Left colon (tissue), 2 donors: Measurements from ENCODE around the gene AARSD1. TPM values are rescaled to one million over a fixed set of nuclear protein-coding genes. Genes with fewer than 3 reads are reported as not detected.
"Not testable (repeated sequence)": the region's sequence is repeated elsewhere in the genome, so short reads cannot be mapped to it uniquely, and the experiment has no call there.

Experiments
- ATAC-seq: fragments of 200-7000 bp; cut with Tn5 transposase; one replicate; pipeline ENCODE4 v1.9.1; 2020; ENCODE audit warnings: mild to moderate bottlenecking, moderate library complexity
- DNase-seq, 2 donors: peaks; one replicate each; pipeline ENCODE4 v3.0.0-alpha.2; 2020
- intact Hi-C, 2 donors: fragments of 100-400 bp; cut with DNase I in 1 of 2; cut with micrococcal nuclease in 1 of 2; formaldehyde crosslinking; loops; one replicate each; pipeline versions ENCODE4 v1.11.2 to v1.14.0; 2022; cut with DNase I, micrococcal nuclease
- total RNA-seq, 2 donors: library from RNA; stranded (reverse); fragmentation: NEBNext Ultra II Directional; extraction: Animal tissue kit (Norgen Biotek cat#: 25700); gene quantifications; one replicate each; pipeline ENCODE4 v1.2.1, GENCODE V29; 2021
- donor health status: DM: no; HTN: no; CAD: no.
- donor health status: DM: yes; HTN: yes; CAD: no.

Gene AARSD1
- total RNA-seq, 2 donors from 2014 or later = 17.6 to 24.1 TPM

DNA sequence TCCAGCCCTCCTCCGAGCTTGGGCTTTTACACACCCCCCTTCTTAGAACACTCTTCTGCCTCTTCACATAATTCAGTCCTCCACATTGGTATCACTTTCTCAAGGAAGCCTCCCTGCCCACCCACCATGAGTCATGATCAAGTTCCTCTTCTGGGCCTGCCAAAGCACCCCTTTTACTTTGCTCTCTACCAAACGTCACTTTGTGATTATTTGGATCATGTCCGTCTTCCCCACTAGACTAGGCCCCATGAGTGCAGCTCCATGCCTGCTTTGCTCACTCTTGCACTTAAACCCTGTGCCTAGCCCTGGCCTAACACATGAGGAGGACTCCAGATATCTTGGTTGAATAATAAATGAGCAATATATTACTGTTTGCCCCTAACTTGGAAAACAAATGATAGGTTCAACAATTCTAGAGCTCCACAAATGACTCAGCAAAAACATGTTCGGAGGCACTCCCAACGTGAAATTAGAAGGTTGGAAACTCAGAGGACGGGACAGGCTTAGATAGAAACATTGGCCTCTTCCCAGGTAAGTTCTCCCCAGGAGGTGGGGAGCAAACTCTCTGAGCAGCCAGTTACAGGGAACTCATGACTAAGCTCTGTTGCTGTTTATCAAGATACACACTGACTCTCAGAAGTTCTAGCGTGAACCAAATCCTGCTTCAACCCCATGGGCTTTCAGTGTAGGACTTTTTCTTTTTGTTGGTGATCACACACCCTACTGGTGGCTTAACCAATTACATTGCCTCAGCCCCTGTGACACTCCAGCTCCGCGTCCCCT lies 35.3 kb downstream of the AARSD1 start:
- ATAC-seq (peak; percentile 88), DNase-seq (peak; percentile 15 to 29)
- intact Hi-C loops = loop anchor here in 1 of 2 donors (5.0 kb wide), 1 partner anchor 87 kb away; the partner anchor contains the start of gene AOC2

DNA sequence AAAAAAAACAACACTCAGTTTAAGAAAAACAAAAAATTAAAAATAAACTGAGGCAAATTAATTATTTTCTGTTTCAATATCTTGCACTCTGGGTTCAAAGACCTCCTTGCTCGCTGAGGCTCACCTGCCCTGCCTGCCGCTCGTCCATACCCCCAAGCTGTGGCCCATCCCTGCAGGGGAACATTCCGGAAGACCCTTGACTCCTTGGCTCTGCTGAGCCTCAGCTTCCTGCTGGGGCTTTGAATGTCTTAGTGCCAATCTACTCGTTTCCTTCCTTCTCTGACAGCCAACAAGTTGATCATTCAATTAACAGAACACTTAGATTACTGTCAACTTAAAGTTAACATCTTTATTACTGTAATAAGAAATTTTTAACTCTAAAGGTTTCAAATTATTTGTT lies 39.4 kb downstream of the AARSD1 start:
- DNase-seq = no peak
- intact Hi-C loops = loop anchor here in 1 of 2 donors (5.0 kb wide), 1 partner anchor 83 kb away; the partner anchor contains the start of gene AOC2
- ATAC-seq = no peak

DNA sequence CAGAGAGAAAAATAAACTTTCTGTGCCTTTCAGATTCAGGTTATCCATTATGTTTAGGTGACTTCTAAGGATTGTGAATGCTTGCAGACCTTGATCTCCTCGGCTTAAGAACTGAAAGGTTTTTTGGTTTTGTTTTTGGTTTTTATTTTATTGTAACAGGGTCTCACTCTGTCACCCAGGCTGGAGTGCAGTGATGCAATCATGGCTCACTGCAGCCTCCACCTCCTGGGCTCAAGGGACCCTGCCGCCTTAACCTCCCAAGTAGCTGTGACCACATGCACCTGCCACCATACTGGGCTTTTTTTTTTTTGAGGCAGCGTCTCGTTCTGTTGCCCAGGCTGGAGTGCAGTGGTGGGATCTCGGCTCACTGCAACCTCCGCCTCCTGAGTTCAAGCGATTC lies 40.8 kb downstream of the AARSD1 start:
- intact Hi-C loops, ATAC-seq, DNase-seq: not testable (repeated sequence)

DNA sequence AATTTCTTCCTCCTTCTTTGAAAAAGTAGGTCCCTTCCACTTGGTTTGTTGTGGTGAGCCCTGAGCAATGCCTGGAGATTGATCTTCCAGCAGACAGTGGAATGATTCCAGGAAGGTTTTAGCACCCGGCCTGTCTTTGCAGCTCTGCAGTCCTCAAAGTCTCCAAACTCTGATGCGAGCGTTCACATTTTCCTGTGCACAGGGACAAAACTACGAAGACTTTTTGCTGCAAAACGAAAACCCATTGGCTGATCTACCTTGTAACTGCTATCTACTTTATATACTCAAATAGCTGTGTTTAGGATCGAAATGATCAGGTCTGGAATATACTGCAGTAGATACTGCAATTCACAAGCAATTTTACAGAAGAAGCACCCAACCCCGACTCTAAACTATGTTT lies 42.0 kb downstream of the AARSD1 start:
- no peak for ATAC-seq
- intact Hi-C loops = no loop called here
- no peak for DNase-seq

DNA sequence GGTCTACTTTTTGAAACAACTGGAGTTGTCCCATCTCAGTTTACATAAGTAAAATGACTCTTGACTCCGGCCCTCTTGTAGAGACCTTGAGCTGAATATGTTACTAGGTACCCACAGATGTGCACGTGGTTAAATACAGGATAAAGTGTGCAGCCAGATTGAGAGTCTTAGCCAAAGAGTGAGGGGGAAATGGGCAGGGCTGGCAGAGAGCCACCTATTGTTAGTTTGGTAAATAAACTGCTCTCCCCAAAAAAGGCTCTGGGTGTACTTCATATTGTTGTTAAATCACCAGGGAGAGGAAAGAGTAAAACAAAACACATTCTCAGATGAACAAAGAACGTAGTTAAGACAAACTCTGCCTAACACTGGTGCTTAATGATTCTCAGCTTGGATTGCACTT lies 43.3 kb downstream of the AARSD1 start:
- intact Hi-C loops = no loop called here
- no peak for DNase-seq
- no peak for ATAC-seq

DNA sequence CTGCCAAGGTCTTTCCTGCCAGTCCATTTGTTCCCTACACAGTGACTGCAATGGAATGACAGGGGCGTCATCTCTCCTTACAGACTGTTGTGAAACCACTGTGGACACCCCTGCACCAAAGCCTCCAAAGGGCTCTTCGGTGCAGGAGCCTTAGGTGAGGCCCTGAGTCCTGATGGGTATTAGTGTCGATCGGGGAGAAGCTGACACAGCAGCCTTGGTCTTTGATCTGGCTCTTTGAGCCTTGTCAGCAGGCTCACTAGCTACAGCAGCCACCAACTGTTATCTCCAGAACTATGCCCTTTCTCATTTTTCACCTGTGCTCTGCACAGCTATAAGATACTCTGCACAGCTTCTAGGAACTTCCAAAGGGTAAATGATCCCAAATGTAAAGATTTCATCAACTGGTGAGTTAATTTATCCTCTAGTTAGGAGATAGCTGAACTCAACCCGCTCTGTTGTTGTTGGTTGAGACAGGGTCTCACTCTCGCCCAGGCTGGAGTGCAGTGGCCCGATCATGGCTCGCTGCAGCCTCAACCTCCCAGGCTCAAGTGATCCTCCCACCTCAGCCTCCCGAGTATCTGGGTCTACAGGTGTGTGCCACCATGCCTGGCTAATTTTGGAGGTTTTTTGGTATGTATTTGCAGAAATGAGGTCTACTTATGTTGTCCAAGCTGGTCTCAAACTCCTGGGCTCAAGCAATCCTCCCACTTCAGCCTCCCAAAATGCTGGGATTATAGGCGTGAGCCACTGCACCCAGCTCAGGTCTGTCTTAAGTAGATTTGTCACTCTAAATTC lies 44.0 kb downstream of the AARSD1 start:
- ATAC-seq (no peak), DNase-seq (no peak)
- intact Hi-C loops = no loop called here

DNA sequence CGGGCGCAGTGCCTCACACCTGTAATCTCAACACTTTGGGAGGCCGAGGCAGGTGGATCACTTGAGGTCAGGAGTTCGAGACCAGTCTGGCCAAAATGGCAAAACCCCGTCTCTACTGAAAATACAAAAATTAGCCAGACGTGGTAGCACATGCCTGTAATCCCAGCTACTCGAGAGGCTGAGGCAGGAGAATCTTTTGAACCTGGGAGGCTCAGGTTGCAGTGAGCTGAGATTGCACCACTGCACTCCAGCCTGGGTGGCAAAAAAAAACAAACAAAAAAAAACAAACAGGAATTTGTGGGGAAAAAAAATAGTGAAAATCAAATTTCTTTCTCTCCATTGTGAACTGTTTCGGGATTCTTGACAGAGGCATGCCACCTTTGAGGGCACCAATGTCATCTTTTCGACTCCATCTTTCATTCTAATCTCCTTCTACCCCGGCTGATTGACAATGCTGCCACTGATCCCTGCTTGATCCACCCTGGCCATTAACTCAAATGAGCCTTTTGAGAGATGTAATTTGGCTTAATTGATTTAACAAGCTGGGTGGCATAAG lies 44.7 kb downstream of the AARSD1 start:
- DNase-seq, ATAC-seq, intact Hi-C loops: not testable (repeated sequence)

DNA sequence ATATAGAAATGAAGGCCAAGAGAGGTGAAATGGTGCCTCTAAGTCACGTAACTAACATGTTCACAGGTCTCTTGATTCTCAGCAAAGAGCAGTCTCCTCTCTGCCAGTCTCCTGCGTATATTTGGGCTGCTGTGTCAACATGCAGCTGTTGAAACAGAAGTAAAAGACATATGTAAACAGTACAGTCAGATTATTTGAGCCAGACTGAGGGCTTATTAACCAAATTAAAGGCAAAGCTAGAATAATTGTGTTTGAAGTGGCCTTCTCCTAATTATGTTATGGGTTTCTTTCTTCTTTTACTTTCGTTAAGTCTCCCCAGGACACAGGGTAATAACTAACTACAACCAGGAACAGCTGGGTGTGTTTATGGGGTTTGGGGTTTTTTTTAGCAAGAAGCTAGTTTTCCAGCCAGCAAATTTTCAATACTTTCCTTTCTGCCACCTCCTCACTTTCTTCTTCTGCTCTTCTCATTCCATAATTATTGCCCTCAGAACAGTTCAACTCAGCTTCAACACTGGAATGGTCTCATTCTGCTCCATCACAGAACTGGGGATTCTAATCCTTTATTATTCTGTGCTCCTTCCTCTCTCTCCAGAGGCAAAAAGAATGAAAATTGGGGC lies 45.2 kb downstream of the AARSD1 start:
- intact Hi-C loops = no loop called here
- no peak for DNase-seq
- peak; percentile 48 for ATAC-seq

DNA sequence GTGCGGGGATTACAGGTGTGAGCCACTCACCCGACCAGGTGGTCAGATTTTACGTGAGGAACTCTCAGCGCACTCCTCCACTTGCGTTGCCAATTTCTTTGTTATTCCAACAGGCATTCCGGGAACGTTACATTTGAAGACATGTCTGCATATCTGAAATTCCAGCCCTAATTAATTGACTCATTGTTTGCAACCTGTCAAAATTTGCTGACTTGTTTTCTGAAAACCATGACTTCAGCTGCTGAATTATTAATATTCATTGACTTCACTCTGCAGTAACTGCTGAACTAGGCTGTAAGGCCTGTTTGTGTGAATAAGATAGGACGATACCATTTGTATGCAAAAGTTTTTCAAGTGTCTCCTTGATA lies 47.0 kb downstream of the AARSD1 start:
- DNase-seq = no peak
- no peak for ATAC-seq
- intact Hi-C loops = no loop called here

DNA sequence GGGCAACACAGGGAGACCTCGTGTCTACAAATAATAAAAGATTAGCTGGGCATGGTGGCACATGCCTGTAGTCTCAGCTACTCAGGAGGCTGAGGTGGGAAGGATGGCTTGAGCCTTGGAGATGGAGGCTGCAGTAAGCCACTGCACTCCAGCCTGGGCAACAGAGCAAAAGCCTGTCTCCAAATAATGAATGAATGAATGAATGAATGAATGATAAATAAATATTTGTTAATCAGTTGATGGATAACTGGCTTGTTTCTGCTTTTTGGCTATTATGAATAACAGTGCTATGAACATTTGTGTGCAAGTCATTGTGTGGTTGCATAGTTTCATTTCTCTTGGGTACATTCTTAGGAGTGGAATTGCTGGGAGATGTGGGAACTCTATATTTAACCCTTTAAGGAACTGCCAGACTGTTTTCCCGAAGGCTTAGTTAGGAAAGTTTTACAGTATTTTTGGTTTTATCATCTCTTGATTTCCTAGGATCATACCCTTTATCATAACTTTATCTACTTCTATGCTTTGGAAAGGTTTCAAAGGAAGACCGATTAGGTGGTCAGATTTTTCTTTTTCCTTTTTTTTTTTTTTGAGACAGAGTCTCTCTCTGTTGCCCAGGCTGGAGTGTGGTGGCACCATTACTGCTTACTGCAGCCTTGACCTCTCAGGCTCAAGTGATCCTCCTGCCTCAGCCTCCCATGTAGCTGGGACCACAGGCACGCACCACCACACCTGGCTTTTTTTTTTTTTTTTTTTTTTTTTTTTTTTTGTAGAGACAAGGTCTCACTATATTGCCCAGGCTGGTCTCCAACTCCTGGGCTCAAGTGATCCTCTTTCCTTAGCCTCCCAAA lies 47.6 kb downstream of the AARSD1 start:
- DNase-seq, ATAC-seq, intact Hi-C loops: not testable (repeated sequence)

DNA sequence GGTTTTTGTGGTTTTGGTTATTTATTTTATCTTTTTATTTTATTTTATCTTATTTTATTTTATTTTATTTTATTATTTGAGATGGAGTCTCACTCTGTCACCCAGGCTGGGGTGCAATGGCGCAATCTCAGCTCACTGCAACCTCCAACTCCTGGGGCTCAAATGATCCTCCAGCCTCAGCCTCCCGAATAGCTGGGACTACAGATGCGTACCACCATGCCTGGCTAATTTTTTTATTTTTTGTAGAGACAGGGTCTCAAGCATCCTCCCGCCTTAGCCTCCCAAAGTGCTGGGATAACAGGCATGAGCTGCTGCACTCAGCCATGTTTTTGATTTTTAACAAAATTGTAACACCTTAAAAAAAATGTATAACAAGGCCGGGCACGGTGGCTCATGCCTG lies 49.0 kb downstream of the AARSD1 start:
- intact Hi-C loops, DNase-seq, ATAC-seq: not testable (repeated sequence)

DNA sequence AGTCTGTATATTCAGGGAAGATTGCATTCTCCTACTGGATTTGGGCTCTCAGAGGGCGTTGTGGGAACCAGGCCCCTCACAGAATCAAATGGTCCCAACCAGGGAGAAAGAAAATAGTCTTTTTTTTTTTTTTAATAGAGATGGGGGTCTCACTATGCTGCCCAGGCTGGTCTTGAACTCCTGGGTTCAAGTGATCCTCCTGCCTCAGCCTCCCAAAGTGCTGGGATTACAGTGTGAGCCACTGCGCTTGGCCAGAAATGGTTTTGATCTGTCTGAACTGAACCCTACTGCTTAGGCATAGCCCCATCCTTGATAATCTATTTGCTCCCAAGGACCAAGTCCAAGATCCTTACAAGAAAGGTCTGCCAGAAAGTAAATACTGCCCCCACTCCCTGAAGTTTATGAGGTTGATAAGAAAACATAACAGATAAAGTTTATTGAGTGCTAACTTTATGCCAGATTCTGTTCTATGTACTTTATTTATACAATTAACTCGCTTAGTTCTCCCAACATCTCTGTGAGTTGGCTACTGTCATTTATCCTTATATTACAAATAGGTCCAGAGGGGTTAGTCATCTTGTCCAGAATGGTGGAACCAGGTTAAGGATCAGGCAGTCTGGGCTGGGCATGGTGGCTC lies 50.2 kb downstream of the AARSD1 start:
- no peak for DNase-seq
- peak; percentile 94 for ATAC-seq
- intact Hi-C loops = no loop called here

DNA sequence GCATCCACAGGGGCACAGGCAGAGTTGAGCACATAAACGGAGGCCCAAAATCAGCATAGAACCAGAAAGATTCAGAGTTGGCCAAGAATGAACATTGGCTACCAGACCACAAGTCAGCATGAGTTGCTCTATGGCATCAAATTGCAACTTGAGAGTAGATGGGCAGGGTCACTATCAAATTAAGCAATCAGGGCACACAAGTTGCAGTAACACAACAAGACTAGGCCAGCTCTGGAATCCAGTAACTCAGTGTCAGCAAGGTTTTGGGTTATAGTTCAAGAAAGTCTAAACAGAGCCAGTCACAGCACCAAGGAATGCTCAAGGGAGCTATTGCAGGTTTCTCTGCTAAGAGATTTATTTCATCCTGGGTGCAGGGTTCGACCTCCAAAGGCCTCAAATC lies 50.7 kb downstream of the AARSD1 start:
- no peak for ATAC-seq
- intact Hi-C loops = no loop called here
- DNase-seq = no peak

DNA sequence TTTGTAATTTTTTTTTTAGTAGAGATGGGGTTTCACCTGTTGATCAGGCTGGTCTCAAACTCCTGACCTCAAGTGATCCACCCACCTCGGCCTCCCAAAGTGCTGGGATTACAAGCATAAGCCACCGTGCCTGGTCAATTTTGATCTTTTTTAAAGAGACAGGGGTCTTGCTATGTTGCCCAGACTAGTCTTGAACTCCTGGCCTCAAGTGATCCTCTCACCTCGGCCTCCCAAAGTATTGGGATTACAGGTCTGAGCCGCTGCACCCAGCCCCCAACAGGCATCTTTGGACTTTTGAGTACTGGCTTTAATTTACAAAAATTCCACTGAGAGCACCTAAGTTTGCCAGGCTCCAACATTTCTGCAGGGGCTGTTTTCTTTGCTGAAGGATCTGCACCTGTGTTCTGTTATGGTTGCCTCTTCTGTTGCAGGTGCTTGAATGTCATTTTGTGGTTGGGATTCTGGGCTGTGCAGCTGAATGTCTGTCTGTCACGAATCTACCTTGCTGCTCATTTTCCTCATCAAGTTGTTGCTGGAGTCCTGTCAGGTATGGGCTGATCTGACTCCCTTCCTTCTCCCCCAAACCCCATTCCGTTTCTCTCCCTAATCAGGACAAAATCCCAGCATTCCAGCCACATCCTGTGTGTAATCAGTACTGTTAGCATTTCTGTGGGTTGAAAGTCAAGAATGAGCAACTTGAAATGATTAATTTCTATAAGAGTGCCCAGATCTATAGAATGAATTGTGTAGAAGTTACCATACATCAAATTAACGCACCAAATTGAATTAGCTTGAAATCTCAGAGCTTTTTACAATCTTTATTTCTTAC lies 55.2 kb downstream of the AARSD1 start:
- DNase-seq (no peak), ATAC-seq (no peak)
- intact Hi-C loops = no loop called here

DNA sequence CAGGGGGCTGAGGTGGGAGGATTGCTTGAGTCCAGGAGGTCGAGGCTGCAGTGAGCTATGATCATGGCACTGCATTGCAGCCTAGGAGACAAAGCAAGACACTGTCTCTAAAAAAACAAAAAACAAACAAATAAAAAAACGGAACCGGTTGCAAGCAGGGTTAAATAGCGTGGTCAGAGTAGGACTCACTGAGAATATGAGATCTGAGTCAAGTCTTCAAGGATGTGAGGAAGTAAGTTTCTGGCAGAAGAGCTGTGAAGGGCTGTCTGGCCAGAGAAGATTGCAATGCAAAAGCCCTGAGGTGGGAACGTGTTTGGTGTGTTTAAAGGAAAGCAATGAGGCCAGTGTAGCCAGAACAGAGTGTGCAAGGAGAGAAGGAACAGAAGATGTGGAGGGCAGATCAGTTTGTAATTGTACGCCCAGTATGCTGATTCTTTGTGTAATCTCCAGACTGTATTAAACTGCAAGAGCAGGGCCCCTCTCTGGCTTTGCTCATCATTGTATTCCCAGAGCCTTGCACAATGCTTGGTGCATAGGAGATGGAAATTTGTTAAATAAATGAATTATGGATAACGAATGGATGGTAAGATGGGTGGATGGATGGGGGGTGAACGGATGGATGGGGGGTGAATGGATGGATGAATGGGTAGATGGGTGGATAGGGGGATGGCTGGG lies 57.3 kb downstream of the AARSD1 start:
- intact Hi-C loops = no loop called here
- DNase-seq = no peak
- no peak for ATAC-seq

DNA sequence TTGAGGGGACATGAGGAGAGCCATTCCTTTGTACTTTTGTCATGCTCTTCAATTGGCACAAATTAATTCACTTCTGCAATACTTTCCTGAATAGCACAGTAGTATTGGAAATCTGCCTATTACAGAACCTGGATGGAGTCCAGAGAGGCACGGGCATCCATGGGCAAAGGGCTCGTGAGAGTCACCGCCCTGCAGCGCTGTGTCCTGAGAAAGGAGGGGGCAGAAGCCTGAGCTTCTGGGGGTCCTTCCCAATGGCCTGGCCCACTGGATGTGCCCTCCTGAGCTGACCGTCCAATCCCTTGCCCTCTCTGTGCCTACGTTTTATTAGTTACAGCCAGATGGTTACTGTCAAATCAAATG lies 60.2 kb downstream of the AARSD1 start:
- ATAC-seq = no peak
- intact Hi-C loops = no loop called here
- DNase-seq = no peak
